GM19438 (cell line): ENCODE data around the gene ITK.

Experiments
- ATAC-seq: cut with Tn5 transposase; IDR thresholded peaks from one replicate; pipeline ENCODE4 v1.9.1; 2021; ENCODE audit warnings: low read depth; ENCODE audit not compliant: unreplicated experiment

ITK gene

GRCh38 chr5:157303023-157303422, 122.4 kb downstream of the ITK start:
- no peak for ATAC-seq

GRCh38 chr5:157303667-157304327, 123.2 kb downstream of the ITK start:
- no peak for ATAC-seq
